ENCODE data around the gene EFTUD2.

EFTUD2 gene

DNA sequence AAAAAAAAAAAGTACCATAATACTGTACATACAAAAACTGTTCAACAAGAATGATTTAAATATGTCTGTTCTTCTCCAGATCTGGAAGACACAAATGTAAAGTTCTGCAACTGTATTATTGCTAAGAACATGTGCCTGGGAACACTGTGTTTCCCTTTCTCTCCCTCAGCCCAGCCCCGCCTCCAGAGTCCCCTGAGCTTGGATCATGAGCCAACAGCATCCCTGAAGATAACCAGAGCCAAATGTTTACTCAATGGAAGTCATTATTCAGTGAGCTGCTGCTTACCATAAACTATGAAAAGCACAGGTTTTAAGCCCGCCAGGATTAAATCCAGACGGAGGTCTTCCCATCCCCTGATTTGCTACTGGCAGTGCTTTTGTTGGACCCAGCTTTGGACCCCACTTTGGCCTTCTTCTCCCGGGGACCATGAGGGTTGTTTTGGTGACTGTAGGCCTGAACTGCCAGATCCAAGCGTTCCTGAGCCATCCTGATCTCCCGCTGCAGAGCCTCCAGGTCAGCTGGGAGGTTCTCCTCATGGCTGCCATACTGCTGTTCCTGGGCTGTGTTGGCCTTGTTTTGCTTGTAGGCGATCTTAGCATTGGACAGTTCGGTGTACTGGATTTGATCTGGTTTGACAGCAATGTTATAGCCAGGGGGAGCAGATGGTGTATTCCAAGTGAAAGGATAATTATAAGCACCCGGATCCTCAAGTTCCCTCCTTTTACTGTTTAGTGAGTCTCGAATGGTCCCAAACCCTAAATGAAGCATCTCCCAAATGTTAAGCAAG lies 94.7 kb downstream of the EFTUD2 start:
- no peak for DNase-seq

DNA sequence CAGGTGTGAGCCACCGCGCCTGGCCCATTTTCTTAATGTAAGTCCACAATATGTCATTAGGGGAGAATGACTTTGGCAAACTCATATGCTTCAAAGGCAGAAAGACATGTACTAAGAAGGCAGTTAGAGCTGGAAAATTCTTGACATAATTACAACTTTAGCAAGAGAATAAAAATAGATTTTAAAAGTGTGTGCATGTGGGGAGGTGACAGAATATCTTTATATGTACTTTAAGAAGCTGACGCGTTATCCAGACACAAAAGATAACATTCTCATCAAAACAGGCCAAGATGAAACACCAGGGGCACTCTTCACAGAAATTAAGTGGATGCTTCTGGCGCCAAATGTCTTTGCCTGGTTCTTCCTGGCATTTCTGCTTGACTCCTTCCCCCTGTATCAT lies 97.4 kb downstream of the EFTUD2 start:
- no peak for DNase-seq

Measured in activated naive CD4-positive, alpha-beta T cell treated with anti-CD3 and anti-CD28 coated beads, Interleukin-2, amount 50 U/mL, for 16 hours (primary cell).